ENCODE results near the gene TCF21. TPM values are rescaled to one million over a fixed set of nuclear protein-coding genes. Genes with fewer than 3 reads are reported as not detected.
"Not testable (repeated sequence)": the region's sequence is repeated elsewhere in the genome, so short reads cannot be mapped to it uniquely, and the experiment has no call there.

TCF21 gene
- total RNA-seq, 4 donors from 2014 or later, result 1.5 to 9.1 (median 4.7) TPM

GRCh38 chr6:133854364-133855275 lies 34.3 kb upstream of the TCF21 start:
- Histone ChIP-seq H3K9me3 (no peaks in the 10 kb centered on the region), H3K27me3 (peaks cover 0 to 11% of the 10 kb centered on the region in 2 donors), H3K4me3 (no peak overlapping the region), H3K36me3 (no peaks in the 10 kb centered on the region), H3K4me1 (no peaks in the 10 kb centered on the region), H3K27ac (no peak overlapping the region)
- no peak for TF ChIP-seq POLR2A (IDR thresholded peaks at IDR 0.05)
- no peak for TF ChIP-seq CTCF (IDR thresholded peaks at IDR 0.05)
- DNase-seq, result no peak
- intact Hi-C loops (cut with DNase I; ENCODE audit: low total_unique reads), result no loop called here

- Histone ChIP-seq H3K36me3 (no peaks in the 10 kb centered on the region), H3K9me3 (peaks cover 0 to 2% of the 10 kb centered on the region in 2 donors), H3K27ac (no peak overlapping the region), H3K4me1 (no peaks in the 10 kb centered on the region), H3K4me3 (no peak overlapping the region), H3K27me3 (peaks cover 0 to 11% of the 10 kb centered on the region in 2 donors)
- TF ChIP-seq POLR2A (IDR thresholded peaks at IDR 0.05) (no peak), CTCF (IDR thresholded peaks at IDR 0.05) (no peak)
- DNase-seq, result no peak
- intact Hi-C loops (cut with DNase I; ENCODE audit: low total_unique reads), result no loop called here
These were observed 33.5 kb upstream of the TCF21 start for GRCh38 chr6:133855276-133855990.

GRCh38 chr6:133855991-133856370 lies 32.9 kb upstream of the TCF21 start:
- no peak for DNase-seq
- no peaks in the 10 kb centered on the region for H3K36me3 ChIP-seq
- no peak overlapping the region for H3K4me3 ChIP-seq
- no peaks in the 10 kb centered on the region for H3K4me1 ChIP-seq
- peaks cover 0 to 7% of the 10 kb centered on the region in 2 donors for H3K9me3 ChIP-seq
- H3K27ac ChIP-seq, result no peak overlapping the region
- peaks cover 0 to 11% of the 10 kb centered on the region in 2 donors for H3K27me3 ChIP-seq
- intact Hi-C loops (cut with DNase I; ENCODE audit: low total_unique reads), result no loop called here
- TF ChIP-seq POLR2A (IDR thresholded peaks at IDR 0.05) (no peak), CTCF (IDR thresholded peaks at IDR 0.05) (no peak)

GRCh38 chr6:133856911-133857310 lies 32.0 kb upstream of the TCF21 start:
- no peak overlapping the region for H3K27ac ChIP-seq
- no peak for TF ChIP-seq CTCF (IDR thresholded peaks at IDR 0.05)
- TF ChIP-seq POLR2A (IDR thresholded peaks at IDR 0.05), result no peak
- H3K36me3 ChIP-seq, result no peaks in the 10 kb centered on the region
- H3K9me3 ChIP-seq, result peaks cover 0 to 7% of the 10 kb centered on the region in 2 donors
- no peaks in the 10 kb centered on the region for H3K4me1 ChIP-seq
- intact Hi-C loops (cut with DNase I; ENCODE audit: low total_unique reads), result no loop called here
- DNase-seq, result no peak
- H3K4me3 ChIP-seq, result no peak overlapping the region
- H3K27me3 ChIP-seq, result peaks cover 0 to 11% of the 10 kb centered on the region in 2 donors

GRCh38 chr6:133857696-133858095 lies 31.2 kb upstream of the TCF21 start:
- no peak for DNase-seq
- TF ChIP-seq POLR2A (IDR thresholded peaks at IDR 0.05), result no peak
- H3K27ac ChIP-seq, result no peak overlapping the region
- no peaks in the 10 kb centered on the region for H3K4me1 ChIP-seq
- H3K36me3 ChIP-seq, result no peaks in the 10 kb centered on the region
- H3K27me3 ChIP-seq, result peaks cover 0 to 11% of the 10 kb centered on the region in 2 donors
- no peak overlapping the region for H3K4me3 ChIP-seq
- intact Hi-C loops (cut with DNase I; ENCODE audit: low total_unique reads), result no loop called here
- peaks cover 0 to 7% of the 10 kb centered on the region in 2 donors for H3K9me3 ChIP-seq

- H3K36me3 ChIP-seq; DNase-seq; H3K9me3 ChIP-seq; H3K27ac ChIP-seq; H3K4me1 ChIP-seq; H3K4me3 ChIP-seq; intact Hi-C loops (cut with DNase I; ENCODE audit: low total_unique reads); H3K27me3 ChIP-seq: not testable (repeated sequence)
These were observed 27.6 kb upstream of the TCF21 start for GRCh38 chr6:133861337-133861736.
